ENCODE results near the gene GRPEL2.

The GRPEL2 gene

GRCh38 chr5:149372932-149373331, 27.6 kb downstream of the GRPEL2 start:
- no peaks in the 10 kb centered on the region for H3K9me3 Mint-ChIP-seq
- H3K27ac Mint-ChIP-seq: no peak overlapping the region
- H3K4me1 Mint-ChIP-seq (ENCODE audit: low read depth): no peaks in the 10 kb centered on the region
- peaks cover 6% of the 10 kb centered on the region for H3K36me3 Mint-ChIP-seq (ENCODE audit: low read depth)
- H3K27me3 Mint-ChIP-seq (ENCODE audit: low read depth): no peaks in the 10 kb centered on the region
- no peak overlapping the region for H3K4me3 Mint-ChIP-seq

GRCh38 chr5:149374303-149374702, 29.0 kb downstream of the GRPEL2 start:
- no peaks in the 10 kb centered on the region for H3K9me3 Mint-ChIP-seq
- no peaks in the 10 kb centered on the region for H3K4me1 Mint-ChIP-seq (ENCODE audit: low read depth)
- H3K27me3 Mint-ChIP-seq (ENCODE audit: low read depth): no peaks in the 10 kb centered on the region
- H3K4me3 Mint-ChIP-seq: no peak overlapping the region
- H3K36me3 Mint-ChIP-seq (ENCODE audit: low read depth): no peaks in the 10 kb centered on the region
- H3K27ac Mint-ChIP-seq: no peak overlapping the region

- no peak overlapping the region for H3K27ac Mint-ChIP-seq
- H3K4me3 Mint-ChIP-seq: no peak overlapping the region
- no peaks in the 10 kb centered on the region for H3K9me3 Mint-ChIP-seq
- no peaks in the 10 kb centered on the region for H3K36me3 Mint-ChIP-seq (ENCODE audit: low read depth)
- H3K27me3 Mint-ChIP-seq (ENCODE audit: low read depth): no peaks in the 10 kb centered on the region
- H3K4me1 Mint-ChIP-seq (ENCODE audit: low read depth): no peaks in the 10 kb centered on the region
These were observed 29.5 kb downstream of the GRPEL2 start for GRCh38 chr5:149374801-149375200.

GRCh38 chr5:149375434-149375833, 30.1 kb downstream of the GRPEL2 start:
- Mint-ChIP-seq H3K4me1 (ENCODE audit: low read depth) (no peaks in the 10 kb centered on the region), H3K27ac (no peak overlapping the region), H3K27me3 (ENCODE audit: low read depth) (no peaks in the 10 kb centered on the region), H3K9me3 (no peaks in the 10 kb centered on the region), H3K4me3 (no peak overlapping the region), H3K36me3 (ENCODE audit: low read depth) (no peaks in the 10 kb centered on the region)

GRCh38 chr5:149376104-149376503, 30.8 kb downstream of the GRPEL2 start:
- H3K4me1 Mint-ChIP-seq (ENCODE audit: low read depth): no peaks in the 10 kb centered on the region
- no peak overlapping the region for H3K27ac Mint-ChIP-seq
- H3K9me3 Mint-ChIP-seq: no peaks in the 10 kb centered on the region
- no peaks in the 10 kb centered on the region for H3K27me3 Mint-ChIP-seq (ENCODE audit: low read depth)
- no peaks in the 10 kb centered on the region for H3K36me3 Mint-ChIP-seq (ENCODE audit: low read depth)
- H3K4me3 Mint-ChIP-seq: no peak overlapping the region

GRCh38 chr5:149376711-149377447, 31.6 kb downstream of the GRPEL2 start:
- Mint-ChIP-seq H3K27me3 (ENCODE audit: low read depth) (no peaks in the 10 kb centered on the region), H3K9me3 (no peaks in the 10 kb centered on the region), H3K27ac (no peak overlapping the region), H3K4me1 (ENCODE audit: low read depth) (no peaks in the 10 kb centered on the region), H3K36me3 (ENCODE audit: low read depth) (no peaks in the 10 kb centered on the region), H3K4me3 (no peak overlapping the region)

- Mint-ChIP-seq H3K27me3 (ENCODE audit: low read depth) (no peaks in the 10 kb centered on the region), H3K4me1 (ENCODE audit: low read depth) (no peaks in the 10 kb centered on the region), H3K9me3 (no peaks in the 10 kb centered on the region), H3K36me3 (ENCODE audit: low read depth) (no peaks in the 10 kb centered on the region), H3K27ac (no peak overlapping the region), H3K4me3 (no peak overlapping the region)
These were observed 33.0 kb downstream of the GRPEL2 start for GRCh38 chr5:149378241-149378820.

GRCh38 chr5:149379177-149379761, 34.0 kb downstream of the GRPEL2 start, which contains the start of gene IL17B:
Gene IL17B (minus strand): TSS chr5:149379292. CDS start chr5:149379225, 67 bp downstream.
- H3K27me3 Mint-ChIP-seq (ENCODE audit: low read depth): no peaks in the 10 kb centered on the region
- no peaks in the 10 kb centered on the region for H3K36me3 Mint-ChIP-seq (ENCODE audit: low read depth)
- no peaks in the 10 kb centered on the region for H3K4me1 Mint-ChIP-seq (ENCODE audit: low read depth)
- no peak within 1 kb of the TSS for H3K27ac Mint-ChIP-seq
- no peak within 1 kb of the TSS for H3K4me3 Mint-ChIP-seq
- no peaks in the 10 kb centered on the region for H3K9me3 Mint-ChIP-seq

GRCh38 chr5:149379818-149380374, 34.6 kb downstream of the GRPEL2 start:
- Mint-ChIP-seq H3K27ac (no peak overlapping the region), H3K36me3 (ENCODE audit: low read depth) (no peaks in the 10 kb centered on the region), H3K4me3 (no peak overlapping the region), H3K4me1 (ENCODE audit: low read depth) (no peaks in the 10 kb centered on the region), H3K9me3 (no peaks in the 10 kb centered on the region), H3K27me3 (ENCODE audit: low read depth) (no peaks in the 10 kb centered on the region)

GRCh38 chr5:149380466-149381121, 35.3 kb downstream of the GRPEL2 start:
- Mint-ChIP-seq H3K27ac (no peak overlapping the region), H3K36me3 (ENCODE audit: low read depth) (no peaks in the 10 kb centered on the region), H3K4me3 (no peak overlapping the region), H3K27me3 (ENCODE audit: low read depth) (no peaks in the 10 kb centered on the region), H3K9me3 (no peaks in the 10 kb centered on the region), H3K4me1 (ENCODE audit: low read depth) (no peaks in the 10 kb centered on the region)

- Mint-ChIP-seq H3K27ac (no peak overlapping the region), H3K27me3 (ENCODE audit: low read depth) (no peaks in the 10 kb centered on the region), H3K4me1 (ENCODE audit: low read depth) (no peaks in the 10 kb centered on the region), H3K9me3 (no peaks in the 10 kb centered on the region), H3K4me3 (no peak overlapping the region), H3K36me3 (ENCODE audit: low read depth) (no peaks in the 10 kb centered on the region)
These were observed 36.1 kb downstream of the GRPEL2 start for GRCh38 chr5:149381261-149381985.

- Mint-ChIP-seq H3K4me1 (ENCODE audit: low read depth) (no peaks in the 10 kb centered on the region), H3K36me3 (ENCODE audit: low read depth) (no peaks in the 10 kb centered on the region), H3K9me3 (no peaks in the 10 kb centered on the region), H3K27me3 (ENCODE audit: low read depth) (peaks cover 2% of the 10 kb centered on the region), H3K27ac (no peak overlapping the region), H3K4me3 (no peak overlapping the region)
These were observed 36.7 kb downstream of the GRPEL2 start for GRCh38 chr5:149381986-149382338.

- Mint-ChIP-seq H3K27me3 (ENCODE audit: low read depth) (peaks cover 4% of the 10 kb centered on the region), H3K9me3 (no peaks in the 10 kb centered on the region), H3K27ac (no peak overlapping the region), H3K36me3 (ENCODE audit: low read depth) (no peaks in the 10 kb centered on the region), H3K4me3 (no peak overlapping the region), H3K4me1 (ENCODE audit: low read depth) (no peaks in the 10 kb centered on the region)
These were observed 37.4 kb downstream of the GRPEL2 start for GRCh38 chr5:149382517-149383220.

GRCh38 chr5:149383399-149383798, 38.1 kb downstream of the GRPEL2 start:
- Mint-ChIP-seq H3K4me3 (no peak overlapping the region), H3K27me3 (ENCODE audit: low read depth) (peaks cover 4% of the 10 kb centered on the region), H3K36me3 (ENCODE audit: low read depth) (no peaks in the 10 kb centered on the region), H3K4me1 (ENCODE audit: low read depth) (no peaks in the 10 kb centered on the region), H3K9me3 (no peaks in the 10 kb centered on the region), H3K27ac (no peak overlapping the region)

Measured in T-helper 1 cell treated with Interleukin-12 subunit alpha and Interleukin-12 subunit beta and Interleukin-4 antibody, amounts not matched to agents 30 μg/mL and 1 μg/mL, for 36 hours (primary cell).